HG02759 (cell line): ENCODE results near the gene KRT26.
"Not testable (repeated sequence)": the region's sequence is repeated elsewhere in the genome, so short reads cannot be mapped to it uniquely, and the experiment has no call there.

ENCODE experiments used
- ATAC-seq: cut with Tn5 transposase; IDR thresholded peaks from one replicate; pipeline ENCODE4 v1.9.1; 2021; ENCODE audit warnings: mild to moderate bottlenecking, moderate library complexity; ENCODE audit not compliant: unreplicated experiment

KRT26 gene

GRCh38 chr17:40795019-40795667 is 23.1 kb upstream of the KRT26 start:
- ATAC-seq, result no peak

- no peak for ATAC-seq
These were observed 22.5 kb upstream of the KRT26 start for GRCh38 chr17:40794466-40794865.

DNA sequence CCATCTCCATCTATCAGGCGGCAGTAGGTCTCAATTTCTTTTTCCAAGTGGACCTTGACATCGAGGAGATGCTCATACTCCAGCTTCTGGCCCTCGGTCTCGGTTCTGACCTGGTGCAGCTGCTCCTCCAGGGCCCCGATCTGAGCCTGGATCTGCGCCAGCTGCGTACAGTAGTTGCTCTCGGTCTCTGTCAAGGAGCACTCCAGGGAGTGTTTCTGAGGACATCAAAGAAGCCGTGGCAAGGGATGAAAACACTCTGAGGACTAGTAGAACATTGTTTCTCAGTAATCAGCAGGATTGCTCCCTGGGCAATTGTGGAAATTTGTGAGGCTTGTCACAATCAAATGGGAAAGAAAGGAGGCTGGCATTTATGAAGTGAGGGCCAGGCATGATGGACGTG is 21.8 kb upstream of the KRT26 start:
- ATAC-seq, result no peak

DNA sequence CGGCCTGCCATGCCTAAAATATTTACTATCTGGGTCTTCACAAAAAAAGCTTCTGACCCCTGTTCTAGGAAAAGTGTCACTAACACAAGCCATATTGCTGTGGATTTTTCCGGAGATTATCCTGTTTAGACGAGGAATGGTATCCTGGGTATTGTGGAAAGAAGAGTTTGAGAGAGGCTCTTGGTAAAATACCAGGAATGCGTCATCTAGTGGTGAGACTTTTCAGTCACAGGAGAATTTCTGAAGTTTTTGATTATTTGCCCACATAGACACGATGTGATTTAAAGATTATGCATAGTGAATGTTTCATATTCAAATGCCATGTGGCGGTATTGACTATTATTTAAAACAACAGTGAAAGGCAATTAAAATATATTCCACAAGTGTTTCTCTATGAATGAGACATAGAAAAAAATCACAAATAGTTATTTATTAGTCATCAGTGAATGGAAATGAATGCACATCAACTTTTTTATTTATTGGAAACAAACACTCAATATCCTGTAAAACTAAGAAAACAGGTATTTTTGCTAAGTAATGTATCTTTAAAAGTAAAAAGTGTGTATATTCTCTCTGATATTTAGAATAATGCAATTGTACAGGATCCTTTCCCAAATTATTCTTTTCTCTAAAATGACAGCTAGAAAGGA is 19.9 kb upstream of the KRT26 start:
- no peak for ATAC-seq

- no peak for ATAC-seq
These were observed 19.1 kb upstream of the KRT26 start for GRCh38 chr17:40791111-40791510.

DNA sequence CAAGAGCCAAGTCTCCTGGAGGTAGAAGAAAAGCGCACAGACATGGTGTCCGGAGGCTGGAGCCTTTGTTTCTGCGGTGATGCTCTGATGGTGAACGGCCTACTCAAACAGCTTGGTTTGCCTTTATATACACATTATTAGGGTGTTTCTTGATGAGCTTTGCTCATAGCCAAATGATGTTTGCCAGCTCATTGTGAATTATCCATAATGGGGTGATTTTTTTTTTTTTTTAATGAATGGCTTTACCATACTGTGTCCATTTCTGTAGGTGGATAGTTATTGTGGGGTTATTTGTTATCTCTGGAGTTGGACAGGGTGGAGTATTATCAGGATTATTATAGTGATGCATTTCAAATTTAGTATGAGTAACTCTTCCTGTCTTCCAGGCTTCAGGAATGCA is 10.4 kb upstream of the KRT26 start, which contains the start of gene KRT27:
TSS of gene KRT27 (minus strand) at position 101 of the 400 bp plus-strand sequence. CDS start at position 44, 57 bp downstream.
- ATAC-seq, result no peak

DNA sequence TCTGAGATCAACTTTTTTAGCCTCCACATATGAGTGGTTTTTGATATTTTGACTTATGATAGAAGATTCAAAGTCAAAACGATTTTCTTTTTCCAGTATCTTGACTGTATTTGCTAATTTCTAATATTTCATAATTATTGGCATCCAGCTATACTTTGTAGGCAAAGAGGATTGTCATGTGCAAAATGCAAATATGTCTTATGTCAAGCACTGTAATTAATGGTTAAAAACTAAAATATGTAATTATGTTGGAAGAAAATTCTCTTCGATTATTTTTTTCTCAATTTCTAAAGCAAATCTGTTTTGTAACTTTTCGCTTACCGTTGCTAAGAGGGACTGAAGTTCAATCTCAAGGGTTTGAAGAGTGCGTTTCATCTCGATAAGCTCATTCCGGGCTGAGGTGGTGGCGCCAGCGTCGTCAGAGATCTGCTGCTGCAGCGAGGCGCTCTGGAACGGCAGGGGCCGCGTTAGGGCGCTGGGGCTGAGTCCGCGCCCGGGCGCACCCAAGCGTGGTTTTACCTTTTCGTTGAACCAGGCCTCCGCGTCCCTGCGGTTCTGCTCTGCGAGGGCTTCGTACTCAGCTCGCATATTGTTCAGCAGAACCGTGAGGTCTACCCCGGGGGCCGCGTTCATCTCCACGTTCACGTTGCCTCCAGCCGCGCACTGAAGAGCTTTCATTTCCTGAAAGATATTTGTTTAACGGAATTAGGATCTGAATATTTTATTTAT is 7.3 kb upstream of the KRT26 start:
- no peak for ATAC-seq

DNA sequence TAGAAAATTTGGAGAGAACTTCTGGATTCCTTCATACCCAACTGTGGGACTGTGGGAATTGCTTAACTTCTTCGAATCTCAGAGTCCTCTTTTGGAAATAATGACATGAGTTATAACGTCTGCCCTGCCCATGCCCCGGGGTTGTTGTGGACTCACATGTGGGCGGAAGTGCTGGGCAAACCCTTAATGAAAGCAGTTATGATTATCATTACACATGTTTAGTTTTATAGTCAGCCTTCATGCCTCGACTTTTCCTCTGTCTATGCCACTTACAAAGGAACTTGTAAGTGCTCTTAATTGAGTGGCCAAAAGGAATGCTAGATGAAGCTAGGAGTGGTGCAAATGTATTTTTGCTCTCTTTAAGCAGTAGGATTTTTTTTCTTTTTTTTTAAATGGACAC is 6.5 kb upstream of the KRT26 start:
- no peak for ATAC-seq

DNA sequence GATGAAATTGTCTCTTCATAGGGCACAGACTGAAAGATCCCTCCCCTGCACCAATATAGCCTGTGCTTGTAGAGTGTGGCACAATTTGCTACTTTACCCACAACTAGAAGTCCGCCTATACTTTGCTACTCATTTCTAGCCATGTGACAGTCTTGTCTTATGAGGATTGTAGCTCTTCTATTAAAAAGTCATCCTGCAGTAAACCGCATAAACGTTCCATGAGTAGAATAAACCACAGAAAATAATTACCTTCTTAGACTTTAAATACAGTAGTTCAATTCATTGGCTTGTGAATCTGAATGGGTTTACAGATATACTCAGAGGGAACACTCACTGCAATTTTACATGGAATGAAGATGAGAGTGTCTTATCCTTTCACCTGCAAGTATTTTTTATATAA is 6.0 kb upstream of the KRT26 start:
- no peak for ATAC-seq

GRCh38 chr17:40777459-40777858 is 5.5 kb upstream of the KRT26 start:
- ATAC-seq, result no peak

DNA sequence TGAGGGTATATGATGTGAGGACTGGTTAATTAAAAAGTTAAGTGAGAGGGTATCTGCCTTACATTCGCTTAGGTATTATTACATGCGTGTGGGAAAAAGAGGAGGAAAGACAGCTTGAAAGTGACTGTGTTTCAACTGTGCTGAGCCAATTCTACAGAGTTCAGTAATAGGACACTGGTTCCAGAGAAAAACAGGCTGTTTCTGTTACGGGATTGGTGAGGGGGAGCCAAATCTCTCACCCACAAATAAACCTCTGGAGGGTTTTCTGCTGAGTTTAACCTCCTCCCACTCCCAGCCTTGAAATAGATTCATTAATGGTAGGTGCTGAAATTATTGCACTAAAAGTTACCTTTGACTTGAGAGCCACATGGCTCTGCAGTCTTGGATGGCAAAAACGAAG is 3.9 kb upstream of the KRT26 start:
- no peak for ATAC-seq

DNA sequence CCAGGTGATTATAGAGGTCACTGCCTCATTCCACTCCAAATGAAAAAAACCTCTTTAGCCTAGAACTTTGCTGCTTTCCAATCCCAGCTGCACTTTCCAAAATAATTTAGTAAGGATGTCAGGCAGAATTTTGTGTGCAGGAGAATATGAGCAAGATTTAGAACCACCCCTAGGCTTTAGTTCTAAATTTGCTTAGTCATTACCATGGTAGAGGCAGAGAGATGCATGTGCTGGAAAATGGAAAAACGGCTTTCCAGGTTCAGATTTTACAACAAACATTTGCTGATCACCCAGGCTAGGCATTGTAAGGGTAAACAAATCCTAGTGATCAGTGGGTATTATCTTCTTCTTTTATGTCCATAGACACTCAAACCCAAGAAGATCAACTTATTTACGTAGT is 6.3 kb downstream of the KRT26 start:
- ATAC-seq, result no peak

DNA sequence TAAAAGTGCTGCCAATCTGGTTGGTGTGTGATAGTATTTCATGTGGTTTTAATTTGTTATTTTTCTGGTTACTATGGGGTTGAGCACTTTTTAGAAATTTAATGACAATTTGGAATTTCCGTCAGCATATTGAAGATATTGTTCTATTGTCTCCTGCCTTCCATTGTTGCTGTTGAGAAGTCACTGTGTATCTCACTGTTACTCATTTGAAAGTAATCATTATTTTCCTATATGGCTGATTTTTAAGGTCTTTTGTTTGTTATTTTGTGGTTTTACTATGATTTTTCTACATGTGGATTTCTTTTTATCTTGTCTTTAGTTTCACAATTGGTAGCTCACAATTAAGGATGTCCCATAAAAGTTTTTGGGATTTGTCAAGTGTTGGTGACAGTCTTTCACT is 8.2 kb downstream of the KRT26 start:
- ATAC-seq, result no peak

DNA sequence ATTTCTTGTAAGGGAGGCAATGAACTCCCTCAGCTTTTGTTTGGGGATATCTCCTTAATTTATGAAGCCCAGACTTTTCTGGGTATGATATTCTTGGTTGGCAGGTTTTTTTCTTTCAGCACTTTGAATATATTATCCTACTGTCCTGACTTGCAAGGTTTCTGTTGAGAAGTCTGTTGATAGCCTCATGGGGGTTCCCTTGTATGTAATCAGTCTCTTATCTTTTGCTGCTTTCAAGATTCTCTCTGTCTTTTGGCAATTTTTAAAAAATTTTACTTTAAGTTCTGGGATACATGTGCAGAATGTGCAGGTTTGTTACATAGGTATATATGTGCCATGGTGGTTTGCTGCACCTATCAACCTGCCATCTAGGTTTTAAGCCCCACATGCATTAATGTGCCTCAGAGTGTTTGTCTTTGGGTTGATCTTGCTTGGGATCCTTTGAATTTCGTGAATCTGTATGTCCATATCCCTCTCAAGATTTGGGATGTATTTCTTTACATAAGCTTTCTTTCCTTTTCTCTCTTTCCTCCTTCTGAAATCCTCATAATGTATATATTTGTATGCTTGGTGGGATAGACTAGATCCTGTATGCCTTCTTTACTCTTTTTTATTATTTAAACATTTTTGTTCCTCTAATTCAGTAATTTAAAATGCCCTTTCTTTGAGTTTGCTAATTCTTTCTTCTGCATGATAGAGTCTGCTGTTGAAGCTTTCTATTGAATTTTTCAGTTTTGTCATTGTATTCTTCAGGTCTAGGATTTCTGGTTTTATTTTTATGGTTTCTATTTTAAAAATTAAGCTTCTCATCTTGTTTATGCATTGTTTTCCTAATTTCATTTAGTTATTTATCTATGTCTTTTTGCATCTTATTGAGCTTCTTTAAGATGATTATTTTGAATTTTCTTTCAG is 11.6 kb downstream of the KRT26 start:
- no peak for ATAC-seq

DNA sequence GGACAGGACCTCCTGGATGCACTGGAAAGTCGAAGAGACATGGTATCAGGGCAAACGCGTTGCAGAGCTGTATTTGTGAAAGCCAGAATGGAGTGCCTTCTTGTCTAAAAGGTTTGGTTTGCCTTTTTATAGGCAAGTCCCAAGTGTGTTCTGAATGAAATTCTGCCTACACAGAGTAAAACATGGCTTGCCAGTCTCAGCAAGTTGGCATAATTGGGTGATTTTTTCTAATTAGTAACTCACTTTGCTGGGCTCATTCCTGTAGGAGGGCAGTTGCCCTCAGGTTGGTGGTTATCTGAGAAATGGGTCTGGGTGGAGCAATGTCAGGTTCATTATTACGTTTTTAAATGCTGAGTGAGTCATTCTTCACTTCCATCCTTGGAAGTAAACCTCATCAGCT is 16.8 kb downstream of the KRT26 start, which contains the start of gene KRT25:
TSS of gene KRT25 (minus strand) at position 101 of the 400 bp plus-strand sequence. CDS start at position 41, 60 bp downstream.
- no peak for ATAC-seq

GRCh38 chr17:40753804-40754203 is 18.2 kb downstream of the KRT26 start:
- ATAC-seq, result no peak

- no peak for ATAC-seq
These were observed 20.9 kb downstream of the KRT26 start for GRCh38 chr17:40751065-40751464.

DNA sequence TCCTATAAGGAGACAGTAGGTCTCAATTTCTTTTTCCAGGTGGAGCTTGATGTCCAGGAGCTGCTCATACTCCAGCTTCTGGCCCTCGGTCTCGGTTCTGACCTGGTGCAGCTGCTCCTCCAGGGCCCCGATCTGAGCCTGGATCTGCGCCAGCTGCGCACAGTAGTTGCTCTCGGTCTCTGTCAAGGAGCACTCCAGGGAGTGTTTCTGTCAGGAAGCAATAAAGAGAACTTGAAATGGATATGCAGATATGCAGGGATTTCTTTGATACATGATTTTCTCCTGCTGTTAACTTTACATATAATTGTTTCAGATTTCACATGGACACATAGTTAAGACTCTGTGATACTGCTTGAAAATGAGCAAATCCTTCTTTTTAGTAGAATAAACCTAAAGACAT is 21.6 kb downstream of the KRT26 start:
- no peak for ATAC-seq

DNA sequence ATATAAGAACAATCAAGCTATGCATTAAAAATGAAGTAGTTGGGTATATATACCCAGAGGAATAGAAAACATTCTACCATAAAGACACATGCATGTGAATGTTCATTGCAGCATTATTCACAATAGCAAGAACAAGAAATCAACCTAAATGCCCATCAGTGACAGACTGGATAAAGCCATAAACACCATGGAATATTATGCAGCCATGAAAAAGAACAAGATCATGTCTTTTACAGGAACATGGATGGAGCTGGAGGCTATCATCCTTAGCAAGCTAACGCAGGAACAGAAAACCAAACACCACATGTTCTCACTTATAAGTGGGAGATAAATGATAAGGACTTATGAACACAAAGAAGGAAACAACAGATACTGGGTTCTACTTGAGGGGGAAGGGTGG is 23.3 kb downstream of the KRT26 start:
- ATAC-seq, result not testable (repeated sequence)

DNA sequence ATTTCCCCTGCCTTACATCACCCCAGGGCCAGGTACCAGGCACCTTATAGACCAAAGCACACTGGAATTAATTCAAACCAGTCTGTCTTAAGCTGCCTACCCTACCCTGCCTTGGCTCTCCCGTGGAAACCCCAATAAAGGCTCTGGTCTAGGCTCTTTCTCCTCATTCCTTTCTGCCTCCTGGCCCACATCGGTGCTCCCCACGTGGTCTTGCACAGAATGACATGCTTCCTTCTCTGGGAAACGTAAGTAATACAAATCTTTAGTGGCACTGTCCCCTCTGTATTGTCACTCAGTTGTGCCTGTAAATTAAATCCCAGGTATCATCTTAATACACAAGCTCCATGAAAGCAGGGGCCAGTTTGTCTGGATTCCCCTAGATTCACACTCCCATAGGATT is 33.4 kb downstream of the KRT26 start:
- ATAC-seq, result no peak

- no peak for ATAC-seq
These were observed 37.0 kb downstream of the KRT26 start for GRCh38 chr17:40735016-40735415.
